ENCODE measurements around the gene SOX10.

The SOX10 gene

DNA sequence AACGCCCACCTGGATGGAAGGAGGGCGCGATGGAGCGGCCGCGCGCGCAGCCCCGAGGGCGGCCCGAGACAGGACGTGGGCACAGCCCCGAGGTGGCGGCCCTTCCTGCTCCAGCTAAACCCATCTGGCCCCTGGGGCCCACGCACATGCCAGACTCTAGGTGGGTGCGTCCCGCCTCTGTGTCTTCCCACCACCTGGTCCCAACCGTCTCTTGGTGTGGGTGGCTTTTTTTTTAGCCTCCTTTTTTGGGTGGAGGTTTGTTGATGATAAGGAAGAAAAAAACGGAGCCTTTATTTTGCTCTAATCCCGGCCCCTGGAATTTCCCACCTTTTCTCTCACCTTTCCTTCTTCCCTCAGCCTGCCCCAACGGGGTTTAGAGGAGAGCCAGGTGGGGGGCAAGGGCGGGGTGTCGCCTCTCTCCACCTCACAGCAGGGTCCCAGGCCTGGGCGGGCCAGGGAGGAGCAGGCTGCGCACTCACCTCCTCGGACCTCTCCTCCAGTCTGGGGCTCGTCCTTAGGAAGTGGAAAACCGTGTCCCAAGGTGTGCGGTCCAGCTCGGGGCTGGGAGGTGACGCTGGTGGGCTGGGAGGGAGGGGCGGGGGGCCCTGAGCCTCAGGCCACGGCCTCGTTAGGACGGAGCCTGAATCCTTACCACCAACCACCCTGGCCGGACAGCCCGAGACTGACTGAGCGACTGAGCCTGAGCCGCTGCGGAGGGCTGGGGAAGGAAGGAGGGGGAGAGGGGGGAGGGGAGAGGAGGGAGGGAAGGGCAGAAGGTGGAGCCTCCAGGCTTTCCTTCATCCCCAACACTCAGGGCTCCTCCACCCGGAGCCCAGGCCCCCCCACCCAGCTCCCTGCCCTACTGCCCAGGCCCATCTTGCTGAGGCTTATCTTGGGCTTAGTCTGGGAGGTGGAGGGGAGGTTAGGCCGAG, at the start of gene SOX10:
Gene SOX10 (minus strand): TSS at position 696 of the 932 bp plus-strand sequence. CDS start 771 bp downstream, outside the sequence.
- peak within 1 kb of the TSS; percentile 9 for H3K4me3 ChIP-seq (ENCODE audit: low read length)
- TF ChIP-seq, protein P1, sequence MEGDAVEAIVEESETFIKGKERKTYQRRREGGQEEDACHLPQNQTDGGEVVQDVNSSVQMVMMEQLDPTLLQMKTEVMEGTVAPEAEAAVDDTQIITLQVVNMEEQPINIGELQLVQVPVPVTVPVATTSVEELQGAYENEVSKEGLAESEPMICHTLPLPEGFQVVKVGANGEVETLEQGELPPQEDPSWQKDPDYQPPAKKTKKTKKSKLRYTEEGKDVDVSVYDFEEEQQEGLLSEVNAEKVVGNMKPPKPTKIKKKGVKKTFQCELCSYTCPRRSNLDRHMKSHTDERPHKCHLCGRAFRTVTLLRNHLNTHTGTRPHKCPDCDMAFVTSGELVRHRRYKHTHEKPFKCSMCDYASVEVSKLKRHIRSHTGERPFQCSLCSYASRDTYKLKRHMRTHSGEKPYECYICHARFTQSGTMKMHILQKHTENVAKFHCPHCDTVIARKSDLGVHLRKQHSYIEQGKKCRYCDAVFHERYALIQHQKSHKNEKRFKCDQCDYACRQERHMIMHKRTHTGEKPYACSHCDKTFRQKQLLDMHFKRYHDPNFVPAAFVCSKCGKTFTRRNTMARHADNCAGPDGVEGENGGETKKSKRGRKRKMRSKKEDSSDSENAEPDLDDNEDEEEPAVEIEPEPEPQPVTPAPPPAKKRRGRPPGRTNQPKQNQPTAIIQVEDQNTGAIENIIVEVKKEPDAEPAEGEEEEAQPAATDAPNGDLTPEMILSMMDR (conservative IDR thresholded peaks at IDR 0.05; ENCODE audit: low read depth, low read length): no peak
- no peak for DNase-seq (ENCODE audit: low read depth)

DNA sequence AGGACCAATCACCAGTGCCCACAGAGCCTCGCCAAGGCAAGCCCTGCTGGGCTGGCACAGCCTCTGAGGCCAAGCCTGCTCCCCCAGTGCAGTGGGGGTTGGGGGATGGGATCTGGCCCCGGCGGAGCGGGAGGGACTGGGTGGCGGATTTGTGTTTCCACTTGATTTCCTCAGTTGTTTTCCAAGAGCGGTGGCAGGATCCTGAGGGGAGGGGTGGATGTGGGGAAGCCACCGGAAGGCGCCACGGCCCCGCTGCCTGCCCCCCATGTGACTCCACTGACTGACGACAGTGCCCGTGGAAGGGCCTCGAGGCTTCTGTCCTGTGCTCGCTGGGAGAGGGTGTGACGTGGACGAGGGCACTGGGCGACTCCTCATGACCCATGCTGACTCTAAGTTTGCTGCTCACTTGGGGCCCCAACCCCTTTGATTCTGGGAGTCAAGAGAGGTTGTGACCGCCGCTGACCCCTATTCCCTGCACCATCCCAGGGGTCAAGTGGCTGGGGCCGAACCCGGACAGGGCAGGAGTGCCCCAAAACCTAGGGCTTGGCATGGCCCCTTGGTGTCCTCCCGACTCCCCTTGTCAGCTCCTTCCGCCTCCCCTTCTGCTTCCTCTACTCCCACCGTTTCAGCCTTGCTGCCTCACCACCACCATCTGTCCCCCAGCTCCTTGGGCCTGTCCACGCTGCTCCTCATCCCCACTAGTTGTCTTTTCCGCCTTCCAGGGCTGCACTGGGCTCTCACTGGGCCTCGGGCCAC, 49.3 kb upstream of the SOX10 start:
- H3K4me3 ChIP-seq (ENCODE audit: low read length): no peak overlapping the region
- TF ChIP-seq, protein P1 (conservative IDR thresholded peaks at IDR 0.05; ENCODE audit: low read depth, low read length): no peak
- peak; percentile 34 for DNase-seq (ENCODE audit: low read depth)

- TF ChIP-seq, protein P1 (conservative IDR thresholded peaks at IDR 0.05; ENCODE audit: low read depth, low read length): no peak
- no peak overlapping the region for H3K4me3 ChIP-seq (ENCODE audit: low read length)
Observed at GRCh38 chr22:38032681-38033521, 48.5 kb upstream of the SOX10 start.

GRCh38 chr22:38031491-38031890, 47.1 kb upstream of the SOX10 start:
- H3K4me3 ChIP-seq (ENCODE audit: low read length): no peak overlapping the region
- DNase-seq (ENCODE audit: low read depth): no peak
- TF ChIP-seq, protein P1 (conservative IDR thresholded peaks at IDR 0.05; ENCODE audit: low read depth, low read length): no peak

More at GRCh38 chr22:38032681-38033521, 48.5 kb upstream of the SOX10 start:
- no peak for DNase-seq (ENCODE audit: low read depth)

DNA sequence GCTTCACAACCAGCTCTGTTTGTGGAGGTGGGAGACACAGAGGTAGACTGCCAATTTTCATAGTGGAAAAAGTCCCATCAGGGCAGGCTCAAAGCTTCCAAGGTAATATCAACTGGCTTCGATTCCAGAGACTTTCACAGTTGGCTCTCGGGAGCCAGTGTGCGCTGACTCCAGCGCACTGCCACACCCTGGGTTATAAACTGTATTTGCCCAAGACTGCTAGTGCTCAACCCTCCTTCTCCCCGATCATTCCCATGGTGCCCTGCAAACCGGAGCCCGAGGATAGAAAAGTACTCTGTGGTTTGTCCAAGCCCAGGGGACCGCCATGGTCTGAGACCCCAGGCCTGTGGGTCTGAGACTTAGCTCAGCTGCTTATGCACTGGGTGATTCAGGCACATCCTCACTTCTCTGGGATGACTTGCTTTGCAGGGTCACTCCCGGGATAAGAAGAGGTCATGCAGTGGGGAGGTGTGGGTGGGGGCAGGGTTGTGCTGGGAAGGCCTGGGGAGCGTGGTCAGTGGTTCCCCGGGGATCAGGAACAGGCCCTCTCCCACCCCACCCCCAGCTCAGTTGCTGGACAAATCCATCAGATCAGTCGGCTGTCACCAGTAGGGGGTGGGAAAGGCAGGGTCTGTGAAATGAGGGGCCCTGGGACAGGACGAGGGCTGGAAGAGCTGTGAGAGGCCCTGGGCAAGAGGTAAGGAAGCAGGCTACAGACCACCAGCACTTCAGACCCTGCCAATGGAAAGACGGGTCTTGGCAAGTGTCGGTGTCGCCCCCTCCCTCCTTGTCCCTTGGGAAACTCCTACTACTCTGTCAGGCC, 46.2 kb upstream of the SOX10 start:
- TF ChIP-seq, protein P1 (conservative IDR thresholded peaks at IDR 0.05; ENCODE audit: low read depth, low read length): no peak
- no peak for DNase-seq (ENCODE audit: low read depth)
- H3K4me3 ChIP-seq (ENCODE audit: low read length): no peak overlapping the region

- TF ChIP-seq, protein P1 (conservative IDR thresholded peaks at IDR 0.05; ENCODE audit: low read depth, low read length): no peak
- H3K4me3 ChIP-seq (ENCODE audit: low read length): no peak overlapping the region
- DNase-seq (ENCODE audit: low read depth): no peak
Observed at GRCh38 chr22:38029901-38030300, 45.5 kb upstream of the SOX10 start.

All from retinal pigment epithelial cell (primary cell).